ENCODE results near the gene HTRA2.

- TF ChIP-seq EZH2 (IDR thresholded peaks at IDR 0.05; ENCODE audit: insufficient read depth, poor library complexity, severe bottlenecking) (no peak), EZH2phosphoT487 (IDR thresholded peaks at IDR 0.05; ENCODE audit: insufficient read depth, low read depth) (no peak)
These were observed 4.6 kb upstream of the HTRA2 start for GRCh38 chr2:74524955-74525716.
